ENCODE measurements around the gene FJX1. TPM values are rescaled to one million over a fixed set of nuclear protein-coding genes. Genes with fewer than 3 reads are reported as not detected.

FJX1 gene
- total RNA-seq, 1 experiment from 2014 or later: 13.7 TPM

GRCh38 chr11:35629511-35629910 lies 11.3 kb downstream of the FJX1 start:
- POLR2A ChIA-PET: no interaction called here
- Histone ChIP-seq H3K9me3 (ENCODE audit: control insufficient read depth in 1 of 2, insufficient read depth in 1 of 2, low read depth in 1 of 2, low read length in 2 of 2) (no peaks in the 10 kb centered on the region), H3K9me2 (ENCODE audit: insufficient read depth) (no peaks in the 10 kb centered on the region), H2AFZ (ENCODE audit: low read depth, low read length, poor library complexity, severe bottlenecking) (peak overlapping the region; percentile 83), H3K79me2 (ENCODE audit: insufficient read depth, low read length) (no peaks in the 10 kb centered on the region), H3K4me2 (ENCODE audit: low read length) (peak overlapping the region; percentile 59), H3K27me3 (ENCODE audit: insufficient read depth, low read length) (no peaks in the 10 kb centered on the region), H3K9ac (ENCODE audit: low read length) (no peak overlapping the region), H3K36me3 (ENCODE audit: control insufficient read depth in 1 of 2, insufficient read depth in 2 of 2, low read length in 2 of 2) (no peaks in the 10 kb centered on the region), H3K27ac (ENCODE audit: low read depth, low read length) (no peak overlapping the region), H3K4me1 (ENCODE audit: control insufficient read depth in 1 of 2, insufficient read depth in 2 of 2, low read length in 2 of 2) (peaks cover 13 to 26% of the 10 kb centered on the region in 2 experiments), H3K4me3 (replicated peaks in 1 of 2; ENCODE audit: low read depth in 1 of 2, low read length in 2 of 2) (peak overlapping the region in 1 of 2 experiments; percentile 8; a peak in 2 of 4 replicates), H4K20me1 (ENCODE audit: insufficient read depth) (no peaks in the 10 kb centered on the region)
- ATAC-seq: peak; percentile 33
- TF ChIP-seq ELF1 (IDR thresholded peaks at IDR 0.05; ENCODE audit: borderline replicate concordance, low read depth) (no peak), YY1 (IDR thresholded peaks at IDR 0.05; ENCODE audit: extremely low read depth, insufficient replicate concordance, low read depth, low read length) (no peak), CBX3 (IDR thresholded peaks at IDR 0.05; ENCODE audit: low read depth) (no peak)
- BruUV-seq (replicated peaks): no TSS peak
- DNase-seq (ENCODE audit: low read depth, low spot score): no peak
- intact Hi-C loops (cut with micrococcal nuclease): no loop called here
- CTCF ChIA-PET: no interaction called here
- RAD21 ChIA-PET (ENCODE audit: low non-redundant PET in 1 of 2, low total read pairs in 2 of 2, uncharacterized antibody in 2 of 2, unreplicated experiment in 2 of 2): no interaction called here

GRCh38 chr11:35629914-35630313 lies 11.7 kb downstream of the FJX1 start:
- Histone ChIP-seq H3K9me3 (ENCODE audit: control insufficient read depth in 1 of 2, insufficient read depth in 1 of 2, low read depth in 1 of 2, low read length in 2 of 2) (no peaks in the 10 kb centered on the region), H2AFZ (ENCODE audit: low read depth, low read length, poor library complexity, severe bottlenecking) (peak overlapping the region; percentile 83), H3K36me3 (ENCODE audit: control insufficient read depth in 1 of 2, insufficient read depth in 2 of 2, low read length in 2 of 2) (no peaks in the 10 kb centered on the region), H3K9ac (ENCODE audit: low read length) (0 out of 2 replicates have a peak overlapping the region, but pooled peaks have one; percentile 3), H3K9me2 (ENCODE audit: insufficient read depth) (no peaks in the 10 kb centered on the region), H4K20me1 (ENCODE audit: insufficient read depth) (no peaks in the 10 kb centered on the region), H3K27me3 (ENCODE audit: insufficient read depth, low read length) (no peaks in the 10 kb centered on the region), H3K79me2 (ENCODE audit: insufficient read depth, low read length) (no peaks in the 10 kb centered on the region), H3K4me1 (ENCODE audit: control insufficient read depth in 1 of 2, insufficient read depth in 2 of 2, low read length in 2 of 2) (peaks cover 13 to 26% of the 10 kb centered on the region in 2 experiments), H3K27ac (ENCODE audit: low read depth, low read length) (no peak overlapping the region), H3K4me2 (ENCODE audit: low read length) (peak overlapping the region; percentile 59), H3K4me3 (replicated peaks in 1 of 2; ENCODE audit: low read depth in 1 of 2, low read length in 2 of 2) (peak overlapping the region in 1 of 2 experiments; percentile 8; a peak in 2 of 4 replicates)
- DNase-seq (ENCODE audit: low read depth, low spot score): peak; percentile 86
- POLR2A ChIA-PET: no interaction called here
- CTCF ChIA-PET: no interaction called here
- ATAC-seq: peak; percentile 91
- intact Hi-C loops (cut with micrococcal nuclease): no loop called here
- RAD21 ChIA-PET (ENCODE audit: low non-redundant PET in 1 of 2, low total read pairs in 2 of 2, uncharacterized antibody in 2 of 2, unreplicated experiment in 2 of 2): no interaction called here
- no TSS peak for BruUV-seq (replicated peaks)
- TF ChIP-seq EZH2phosphoT487 (IDR thresholded peaks at IDR 0.05; ENCODE audit: borderline replicate concordance) (no peak), CBX3 (IDR thresholded peaks at IDR 0.05; ENCODE audit: low read depth) (peak; percentile 42), EZH2 (IDR thresholded peaks at IDR 0.05) (no peak), MAX (IDR thresholded peaks at IDR 0.05) (peak; percentile 49), SIN3A (IDR thresholded peaks at IDR 0.05; ENCODE audit: low read depth) (peak; percentile 33; the same call in 1 of the 2 replicates), EGR1 (IDR thresholded peaks at IDR 0.05; ENCODE audit: low read depth) (no peak; the same call in 1 of the 2 replicates), RAD21 (IDR thresholded peaks at IDR 0.05; ENCODE audit: low read depth) (no peak; the same call in 1 of the 2 replicates), POLR2AphosphoS5 (IDR thresholded peaks at IDR 0.05; ENCODE audit: low read depth, low read length) (0 out of 2 replicates have a peak, but pooled peaks have one; percentile 25), CEBPB (IDR thresholded peaks at IDR 0.05; ENCODE audit: low read depth) (peak; percentile 63; the same call in 1 of the 2 replicates), CTCF (IDR thresholded peaks at IDR 0.05 in 2 of 3, conservative IDR thresholded peaks at IDR 0.05 in 1 of 3; ENCODE audit: borderline replicate concordance in 1 of 3, insufficient read depth in 1 of 3, low read depth in 2 of 3, low read length in 2 of 3) (no peak), ELF1 (IDR thresholded peaks at IDR 0.05; ENCODE audit: borderline replicate concordance, low read depth) (no peak), POLR2A (IDR thresholded peaks at IDR 0.05; ENCODE audit: borderline replicate concordance, extremely low read depth, insufficient read depth, insufficient read length) (no peak), TCF7L2 (IDR thresholded peaks at IDR 0.05; ENCODE audit: borderline replicate concordance, extremely low read depth, insufficient read depth, insufficient read length) (no peak), JUND (IDR thresholded peaks at IDR 0.05) (peak; percentile 92), SRF (IDR thresholded peaks at IDR 0.05; ENCODE audit: low read depth) (peak; percentile 42; the same call in 1 of the 2 replicates), SP1 (IDR thresholded peaks at IDR 0.05; ENCODE audit: low read depth) (peak; percentile 57), FOSL1 (IDR thresholded peaks at IDR 0.05; ENCODE audit: low read depth) (peak; percentile 94), ZNF274 (IDR thresholded peaks at IDR 0.05; ENCODE audit: low read depth, low read length) (no peak), YY1 (IDR thresholded peaks at IDR 0.05; ENCODE audit: extremely low read depth, insufficient replicate concordance, low read depth, low read length) (no peak), ZFX (IDR thresholded peaks at IDR 0.05) (no peak)
- TF ChIP-seq, protein P1, sequence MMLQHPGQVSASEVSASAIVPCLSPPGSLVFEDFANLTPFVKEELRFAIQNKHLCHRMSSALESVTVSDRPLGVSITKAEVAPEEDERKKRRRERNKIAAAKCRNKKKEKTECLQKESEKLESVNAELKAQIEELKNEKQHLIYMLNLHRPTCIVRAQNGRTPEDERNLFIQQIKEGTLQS (IDR thresholded peaks at IDR 0.05): peak; percentile 40
